Measurements from ENCODE around the gene L3HYPDH.

Gene L3HYPDH

DNA sequence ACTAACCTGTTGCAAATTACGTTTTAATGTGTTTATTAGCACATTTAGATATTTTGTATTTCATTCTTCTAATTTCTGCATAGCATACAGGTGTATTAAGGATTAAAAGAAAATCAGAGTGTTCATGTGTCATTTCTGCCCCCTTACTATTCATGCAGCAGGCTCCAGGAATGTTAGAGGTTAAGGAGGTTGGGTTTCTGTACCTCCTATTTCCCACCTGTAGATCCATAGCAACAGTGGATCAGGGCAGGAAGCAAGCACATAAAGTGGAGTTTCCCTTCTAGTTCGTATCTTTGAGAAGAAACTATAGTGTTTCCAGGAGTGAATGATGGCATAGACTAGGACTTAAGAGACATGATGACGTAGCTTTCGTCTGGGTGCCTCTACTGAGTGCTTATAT is 19.0 kb upstream of the L3HYPDH start:
- no peak for TF ChIP-seq CTCF (IDR thresholded peaks at IDR 0.05; ENCODE audit: low read depth, low read length)
- in situ Hi-C loops (cut with HindIII; ENCODE audit: low sequenced_read_pairs), result no loop called here
- H3K4me3 ChIP-seq (ENCODE audit: low read depth, low read length), result no peak overlapping the region
- DNase-seq (ENCODE audit: low read depth, low spot score), result no peak

- no peak for DNase-seq (ENCODE audit: low read depth, low spot score)
- no peak overlapping the region for H3K4me3 ChIP-seq (ENCODE audit: low read depth, low read length)
- in situ Hi-C loops (cut with HindIII; ENCODE audit: low sequenced_read_pairs), result no loop called here
- no peak for TF ChIP-seq CTCF (IDR thresholded peaks at IDR 0.05; ENCODE audit: low read depth, low read length)
Measured at GRCh38 chr14:59500732-59501131, 16.5 kb upstream of the L3HYPDH start.

DNA sequence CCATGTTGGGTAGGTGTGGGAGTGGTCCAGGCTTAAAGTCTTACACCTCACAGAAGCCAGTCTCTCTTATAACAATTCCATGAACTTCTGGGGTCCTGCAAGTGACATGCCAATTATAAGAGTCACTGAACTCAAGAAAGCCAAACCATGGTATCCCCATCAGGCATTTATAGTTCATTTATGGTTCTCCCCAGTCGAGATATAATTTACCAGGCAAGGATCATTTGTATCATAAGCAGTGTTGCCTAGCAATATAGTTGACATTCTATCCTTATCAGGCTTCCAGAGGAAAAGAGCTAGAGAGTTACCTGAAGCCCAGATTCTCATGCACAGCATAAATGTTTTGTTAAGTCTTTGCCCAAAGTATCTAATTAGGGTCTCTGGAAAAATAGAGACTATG is 8.2 kb upstream of the L3HYPDH start:
- no peak for DNase-seq (ENCODE audit: low read depth, low spot score)
- in situ Hi-C loops (cut with HindIII; ENCODE audit: low sequenced_read_pairs), result no loop called here
- no peak for TF ChIP-seq CTCF (IDR thresholded peaks at IDR 0.05; ENCODE audit: low read depth, low read length)
- H3K4me3 ChIP-seq (ENCODE audit: low read depth, low read length), result no peak overlapping the region

DNA sequence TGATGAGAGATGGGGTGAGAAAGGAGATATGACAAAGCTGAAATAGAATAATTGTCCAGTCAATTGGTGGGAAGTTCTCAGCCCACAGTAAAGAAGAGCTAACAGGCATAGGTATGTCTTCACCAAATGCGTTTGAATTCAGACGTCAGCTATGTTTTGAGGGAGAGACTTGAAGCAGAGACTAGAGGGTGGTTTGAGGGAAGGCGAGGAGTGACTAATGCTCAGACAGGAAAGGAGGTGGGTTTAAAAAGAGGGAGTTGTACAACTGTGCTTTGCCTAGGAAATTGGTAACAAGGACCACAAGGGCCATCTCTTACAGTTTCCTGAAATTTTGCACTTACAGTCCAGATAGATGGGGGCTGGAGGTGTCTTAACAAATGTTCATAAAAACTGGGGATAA is 6.5 kb upstream of the L3HYPDH start:
- H3K4me3 ChIP-seq (ENCODE audit: low read depth, low read length), result no peak overlapping the region
- DNase-seq (ENCODE audit: low read depth, low spot score), result no peak
- in situ Hi-C loops (cut with HindIII; ENCODE audit: low sequenced_read_pairs), result no loop called here
- TF ChIP-seq CTCF (IDR thresholded peaks at IDR 0.05; ENCODE audit: low read depth, low read length), result no peak

DNA sequence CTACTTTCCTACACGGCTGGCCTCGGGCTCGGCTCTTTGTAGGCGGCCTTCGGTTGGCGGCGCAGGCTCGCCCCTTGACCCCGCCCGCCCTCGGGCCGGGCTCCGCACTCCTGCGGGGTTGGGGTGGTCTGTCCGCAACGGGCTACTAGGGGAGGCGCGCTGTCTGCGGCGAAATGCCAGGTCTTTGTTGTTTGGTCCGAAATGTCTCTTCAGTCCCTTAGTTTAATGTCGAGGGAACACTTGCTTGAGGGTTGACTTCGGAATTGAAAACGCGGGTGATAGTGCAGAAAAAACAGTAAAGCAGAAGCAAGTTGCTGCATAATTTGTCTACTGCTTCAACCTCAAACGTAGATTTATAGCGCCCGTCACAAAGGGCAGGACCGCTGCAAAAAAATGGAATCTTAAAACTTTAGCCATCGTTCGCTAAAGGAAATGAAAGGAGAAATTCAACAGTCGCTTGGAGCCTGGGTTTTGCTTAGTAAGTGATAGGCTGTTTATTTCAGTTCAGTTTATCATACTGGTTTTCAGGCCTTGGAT is 499 bp upstream of the L3HYPDH start:
- DNase-seq (ENCODE audit: low read depth, low spot score), result no peak
- peak overlapping the region; percentile 88 for H3K4me3 ChIP-seq (ENCODE audit: low read depth, low read length)
- no peak for TF ChIP-seq CTCF (IDR thresholded peaks at IDR 0.05; ENCODE audit: low read depth, low read length)
- in situ Hi-C loops (cut with HindIII; ENCODE audit: low sequenced_read_pairs), result no loop called here

GRCh38 chr14:59483363-59483762 is 845 bp downstream of the L3HYPDH start:
- peak overlapping the region; percentile 88 for H3K4me3 ChIP-seq (ENCODE audit: low read depth, low read length)
- TF ChIP-seq CTCF (IDR thresholded peaks at IDR 0.05; ENCODE audit: low read depth, low read length), result no peak
- in situ Hi-C loops (cut with HindIII; ENCODE audit: low sequenced_read_pairs), result no loop called here
- DNase-seq (ENCODE audit: low read depth, low spot score), result peak; percentile 77
